Left ventricle myocardium inferior (tissue), 1 donor: ENCODE data around the gene TRIM29. TPM values are rescaled to one million over a fixed set of nuclear protein-coding genes. Genes with fewer than 3 reads are reported as not detected.

Experiments
- DNase-seq: peaks from one replicate; pipeline ENCODE4 v3.0.0-alpha.2; 2020
- H3K27ac ChIP-seq: fragments of 200-600 bp; replicated peaks from 2 replicates; pipeline ENCODE4 v1.8.0; 2021
- H3K27me3 ChIP-seq: fragments of 200-600 bp; 2 replicates; pipeline ENCODE4 v1.8.0; 2021; ENCODE audit warnings: low read depth
- H3K36me3 ChIP-seq: fragments of 200-600 bp; 2 replicates; pipeline ENCODE4 v1.8.0; 2021
- H3K4me1 ChIP-seq: fragments of 200-600 bp; 2 replicates; pipeline ENCODE4 v1.8.0; 2021
- H3K4me3 ChIP-seq: fragments of 200-600 bp; 2 replicates; pipeline ENCODE4 v1.8.0; 2021; ENCODE audit warnings: mild to moderate bottlenecking, moderate library complexity
- H3K9me3 ChIP-seq: fragments of 200-600 bp; replicated peaks from 2 replicates; pipeline ENCODE4 v1.8.0; 2021
- CTCF ChIP-seq: fragments of 200-600 bp; IDR thresholded peaks from 2 replicates; pipeline ENCODE4 v1.8.0; 2021; ENCODE audit warnings: antibody characterized with exemption, mild to moderate bottlenecking, borderline replicate concordance
- intact Hi-C: fragments of 100-400 bp; cut with micrococcal nuclease; formaldehyde crosslinking; loops from one replicate; pipeline ENCODE4 v1.11.0; 2022
- total RNA-seq: library from RNA; stranded (reverse); fragmentation: NEBNext Ultra II Directional; extraction: Animal tissue kit (Norgen Biotek cat#: 25700); gene quantifications from one replicate; pipeline ENCODE4 v1.2.1, GENCODE V29; 2021
- donor health status: DM: no; HTN: yes; CAD: no; lungs with severe emphysema.

The TRIM29 gene
- total RNA-seq, 1 donor from 2014 or later = not detected

GRCh38 chr11:120065876-120066275, 72.0 kb downstream of the TRIM29 start:
- H3K27ac ChIP-seq = no peak overlapping the region
- DNase-seq = no peak
- no peak for TF ChIP-seq CTCF
- peaks cover 92% of the 10 kb centered on the region for H3K27me3 ChIP-seq
- no peak overlapping the region for H3K4me3 ChIP-seq
- H3K9me3 ChIP-seq = no peaks in the 10 kb centered on the region
- no peaks in the 10 kb centered on the region for H3K4me1 ChIP-seq
- intact Hi-C loops = no loop called here
- H3K36me3 ChIP-seq = no peaks in the 10 kb centered on the region

DNA sequence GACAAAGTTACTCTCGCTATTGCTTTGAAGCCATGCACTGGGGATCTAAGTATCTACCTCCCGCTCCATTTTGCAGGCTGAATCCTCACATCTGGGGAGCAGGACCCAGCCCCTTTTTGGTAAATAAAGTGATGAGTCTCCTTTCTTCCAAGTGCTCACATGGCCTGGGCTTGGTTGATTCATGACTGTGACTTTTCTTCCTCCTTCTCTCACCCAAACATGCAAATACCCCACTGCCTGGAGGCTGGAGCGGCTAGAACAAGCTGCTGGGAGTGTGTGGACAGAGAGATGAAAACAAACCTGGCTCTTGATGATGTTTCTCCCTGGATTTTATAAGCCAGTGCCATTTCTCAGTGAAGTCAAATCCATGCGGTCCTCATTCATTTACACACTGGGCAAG, 72.7 kb downstream of the TRIM29 start:
- peaks cover 96% of the 10 kb centered on the region for H3K27me3 ChIP-seq

DNA sequence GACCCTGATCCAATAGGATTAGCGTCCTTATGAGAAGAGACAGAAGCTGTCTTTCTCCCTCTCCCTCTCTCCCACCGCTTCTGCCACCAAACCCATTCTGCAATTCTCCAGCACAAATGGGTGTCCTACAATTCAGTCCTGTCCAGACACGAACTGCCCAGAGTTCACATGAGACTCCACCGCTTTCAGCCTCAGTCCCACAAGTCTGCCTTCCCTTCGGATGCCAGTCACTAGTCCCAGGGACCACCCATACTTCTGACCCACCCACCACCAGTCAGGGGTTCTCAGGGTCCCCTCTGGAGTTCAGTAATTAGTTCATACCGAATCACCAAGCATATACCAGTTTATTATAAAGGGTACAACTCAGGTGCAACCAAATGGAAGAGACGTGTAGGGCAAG, 73.6 kb downstream of the TRIM29 start:
- TF ChIP-seq CTCF = no peak
- H3K27me3 ChIP-seq = peaks cover 100% of the 10 kb centered on the region
- H3K27ac ChIP-seq = no peak overlapping the region
- no peaks in the 10 kb centered on the region for H3K36me3 ChIP-seq
- H3K9me3 ChIP-seq = no peaks in the 10 kb centered on the region
- H3K4me1 ChIP-seq = no peaks in the 10 kb centered on the region
- no peak overlapping the region for H3K4me3 ChIP-seq
- intact Hi-C loops = no loop called here
- DNase-seq = no peak

More for the DNA sequence above, 72.7 kb downstream of the TRIM29 start:
- Histone ChIP-seq H3K27ac (no peak overlapping the region), H3K4me1 (no peaks in the 10 kb centered on the region), H3K4me3 (no peak overlapping the region), H3K36me3 (no peaks in the 10 kb centered on the region), H3K9me3 (no peaks in the 10 kb centered on the region)
- TF ChIP-seq CTCF = no peak
- no peak for DNase-seq
- intact Hi-C loops = no loop called here

DNA sequence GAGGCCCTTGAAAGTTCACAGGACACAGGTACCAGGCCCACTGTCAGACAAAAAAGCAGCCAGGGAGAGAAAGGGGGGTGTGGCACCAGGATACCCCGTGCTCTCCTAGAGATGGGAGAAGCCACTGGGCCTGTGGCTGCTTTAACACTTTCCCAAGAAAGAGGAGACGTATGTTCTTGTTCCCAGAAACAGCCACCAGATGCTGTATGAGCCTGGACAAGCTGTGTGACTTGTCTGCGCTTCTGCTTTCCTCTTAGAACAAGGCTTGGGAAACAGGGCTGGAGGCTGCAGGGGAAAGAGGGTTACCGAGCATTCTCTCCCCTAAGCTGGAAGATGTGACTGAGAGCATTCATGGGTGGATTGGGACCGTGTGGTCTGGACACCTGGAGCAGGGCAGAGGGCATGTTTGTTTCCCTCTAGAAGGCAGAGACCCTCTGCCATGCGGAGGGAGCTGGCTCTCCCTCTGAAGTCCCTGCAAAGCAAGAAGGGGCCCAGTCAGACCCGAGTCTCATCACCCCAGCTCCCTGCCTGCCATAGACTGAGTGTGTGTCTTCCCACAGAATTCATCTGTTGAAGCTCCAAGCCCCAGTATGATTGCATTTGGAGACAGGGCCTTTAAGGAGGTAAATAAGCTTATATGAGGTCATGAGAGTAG, 74.1 kb downstream of the TRIM29 start:
- Histone ChIP-seq H3K36me3 (no peaks in the 10 kb centered on the region), H3K4me1 (no peaks in the 10 kb centered on the region), H3K27me3 (peaks cover 99% of the 10 kb centered on the region), H3K27ac (no peak overlapping the region), H3K4me3 (no peak overlapping the region), H3K9me3 (no peaks in the 10 kb centered on the region)
- no peak for TF ChIP-seq CTCF
- intact Hi-C loops = no loop called here
- no peak for DNase-seq

GRCh38 chr11:120062561-120062930, 75.4 kb downstream of the TRIM29 start:
- intact Hi-C loops = no loop called here
- H3K27me3 ChIP-seq = peaks cover 99% of the 10 kb centered on the region

More at GRCh38 chr11:120062561-120062930, 75.4 kb downstream of the TRIM29 start:
- no peak for DNase-seq
- H3K27ac ChIP-seq = no peak overlapping the region
- no peaks in the 10 kb centered on the region for H3K36me3 ChIP-seq
- no peak overlapping the region for H3K4me3 ChIP-seq
- H3K9me3 ChIP-seq = no peaks in the 10 kb centered on the region
- H3K4me1 ChIP-seq = no peaks in the 10 kb centered on the region
- TF ChIP-seq CTCF = no peak
